ENCODE measurements around the gene ZNF140. TPM values are rescaled to one million over a fixed set of nuclear protein-coding genes. Genes with fewer than 3 reads are reported as not detected.

Gene ZNF140
- total RNA-seq, 4 donors from 2014 or later, result 20.7 to 38.1 (median 28.0) TPM

DNA sequence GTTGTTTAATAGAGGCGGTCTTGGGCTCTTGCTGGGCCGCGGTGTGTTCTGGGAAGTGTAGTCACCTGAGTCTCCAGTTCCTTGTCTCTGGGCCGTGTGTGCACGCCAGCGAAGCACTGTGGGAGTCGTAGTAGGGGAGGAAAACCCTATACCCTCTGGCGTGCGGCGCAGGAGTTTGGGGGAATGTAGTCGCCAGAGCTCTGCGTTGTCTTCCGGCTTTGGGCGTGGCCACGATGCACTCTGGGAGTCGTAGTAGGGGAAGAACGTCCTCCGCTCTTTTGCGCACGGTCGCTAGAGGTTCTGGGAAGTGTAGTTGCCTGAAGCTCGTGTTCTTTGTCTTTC, 726 bp upstream of the ZNF140 start:
- 1 to 2% methylated on average over 18 to 20 of the region's 22 CpGs for WGBS, 2 donors
- peak overlapping the region; percentile 67 to 91 (median 80) for H3K4me3 ChIP-seq (replicated peaks in 1 of 3)
- no peaks in the 10 kb centered on the region for H3K27me3 ChIP-seq
- peak; percentile 99 for DNase-seq
- H3K36me3 ChIP-seq, result peaks cover 18 to 23% of the 10 kb centered on the region in 2 donors
- H3K27ac ChIP-seq, result peak overlapping the region; percentile 92 to 98 (median 98)
- peak in 1 of 2 donors; percentile 25 for TF ChIP-seq POLR2A (IDR thresholded peaks at IDR 0.05)
- TF ChIP-seq, protein P1, sequence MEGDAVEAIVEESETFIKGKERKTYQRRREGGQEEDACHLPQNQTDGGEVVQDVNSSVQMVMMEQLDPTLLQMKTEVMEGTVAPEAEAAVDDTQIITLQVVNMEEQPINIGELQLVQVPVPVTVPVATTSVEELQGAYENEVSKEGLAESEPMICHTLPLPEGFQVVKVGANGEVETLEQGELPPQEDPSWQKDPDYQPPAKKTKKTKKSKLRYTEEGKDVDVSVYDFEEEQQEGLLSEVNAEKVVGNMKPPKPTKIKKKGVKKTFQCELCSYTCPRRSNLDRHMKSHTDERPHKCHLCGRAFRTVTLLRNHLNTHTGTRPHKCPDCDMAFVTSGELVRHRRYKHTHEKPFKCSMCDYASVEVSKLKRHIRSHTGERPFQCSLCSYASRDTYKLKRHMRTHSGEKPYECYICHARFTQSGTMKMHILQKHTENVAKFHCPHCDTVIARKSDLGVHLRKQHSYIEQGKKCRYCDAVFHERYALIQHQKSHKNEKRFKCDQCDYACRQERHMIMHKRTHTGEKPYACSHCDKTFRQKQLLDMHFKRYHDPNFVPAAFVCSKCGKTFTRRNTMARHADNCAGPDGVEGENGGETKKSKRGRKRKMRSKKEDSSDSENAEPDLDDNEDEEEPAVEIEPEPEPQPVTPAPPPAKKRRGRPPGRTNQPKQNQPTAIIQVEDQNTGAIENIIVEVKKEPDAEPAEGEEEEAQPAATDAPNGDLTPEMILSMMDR (IDR thresholded peaks at IDR 0.05), result no peak
- H3K9me3 ChIP-seq, result no peaks in the 10 kb centered on the region
- intact Hi-C loops (cut with DNase I), result no loop called here
- peaks cover 12 to 17% of the 10 kb centered on the region in 2 donors for H3K4me1 ChIP-seq

DNA sequence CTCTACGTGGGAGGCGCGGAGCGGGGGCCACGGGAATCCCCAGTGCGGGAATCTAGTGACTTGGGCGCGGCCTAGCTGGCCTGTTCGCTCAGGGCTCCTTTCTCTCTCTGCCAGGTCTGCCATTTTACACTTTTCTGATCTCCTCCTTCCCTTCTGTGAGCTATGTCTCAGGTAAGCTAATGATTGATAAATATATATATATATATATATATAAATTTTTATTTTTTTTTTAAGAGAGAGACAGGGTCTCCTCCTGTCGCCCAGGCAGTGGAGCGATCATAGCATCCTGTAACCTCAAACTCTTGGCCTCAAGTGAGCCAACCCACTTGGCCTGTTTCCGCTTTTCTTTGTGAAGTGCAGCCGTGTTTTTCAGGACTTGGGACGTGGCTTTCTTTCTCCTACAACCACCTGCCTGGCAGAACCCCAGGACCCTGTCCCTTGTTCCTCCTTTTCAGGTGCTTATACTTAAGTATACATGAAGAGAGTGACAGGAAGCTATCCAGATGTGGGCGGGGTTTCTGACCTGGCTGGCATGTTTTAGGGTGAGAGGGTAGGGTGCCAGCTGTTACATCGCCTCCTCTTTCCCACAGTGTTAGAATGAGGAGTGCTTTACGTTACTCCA, 547 bp downstream of the ZNF140 start:
- WGBS, 2 donors, result 23 to 30% methylated on average over 13 to 17 of the region's 17 CpGs
- Histone ChIP-seq H3K27me3 (no peaks in the 10 kb centered on the region), H3K4me3 (replicated peaks in 1 of 3) (peak overlapping the region; percentile 67 to 91 (median 80)), H3K27ac (peak overlapping the region; percentile 92 to 98 (median 98)), H3K36me3 (peaks cover 31 to 36% of the 10 kb centered on the region in 2 donors), H3K9me3 (no peaks in the 10 kb centered on the region), H3K4me1 (peaks cover 12 to 17% of the 10 kb centered on the region in 2 donors)
- peak; percentile 3 to 7 for DNase-seq
- intact Hi-C loops (cut with DNase I), result no loop called here
- TF ChIP-seq, protein P1 (IDR thresholded peaks at IDR 0.05), result no peak
- no peak for TF ChIP-seq POLR2A (IDR thresholded peaks at IDR 0.05)

DNA sequence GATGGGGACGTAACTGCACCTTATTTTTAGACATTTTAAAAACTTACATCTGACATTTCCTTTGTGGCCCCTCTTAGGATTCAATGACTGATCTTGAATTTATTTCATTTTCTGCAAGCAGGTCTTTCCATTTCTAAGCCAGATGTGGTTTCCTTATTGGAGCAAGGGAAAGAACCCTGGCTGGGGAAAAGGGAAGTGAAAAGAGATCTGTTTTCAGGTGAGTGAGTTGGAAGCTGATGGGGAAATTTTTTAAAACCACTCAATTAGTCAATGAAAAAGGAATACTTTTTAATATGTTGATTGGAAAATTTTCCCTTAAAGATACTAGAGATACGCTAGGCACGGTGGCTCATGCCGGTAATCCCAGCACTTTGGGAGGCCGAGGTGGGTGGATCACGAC, 2.6 kb downstream of the ZNF140 start:
- Histone ChIP-seq H3K36me3 (peaks cover 50 to 55% of the 10 kb centered on the region in 2 donors), H3K27ac (no peak overlapping the region), H3K4me1 (peaks cover 12 to 17% of the 10 kb centered on the region in 2 donors), H3K4me3 (replicated peaks in 1 of 3) (no peak overlapping the region), H3K9me3 (no peaks in the 10 kb centered on the region), H3K27me3 (no peaks in the 10 kb centered on the region)
- DNase-seq, result no peak
- TF ChIP-seq, protein P1 (IDR thresholded peaks at IDR 0.05), result no peak
- no peak for TF ChIP-seq POLR2A (IDR thresholded peaks at IDR 0.05)
- WGBS, 2 donors, result 98 to 99% methylated on average over 6 of the region's 6 CpGs
- intact Hi-C loops (cut with DNase I), result no loop called here

DNA sequence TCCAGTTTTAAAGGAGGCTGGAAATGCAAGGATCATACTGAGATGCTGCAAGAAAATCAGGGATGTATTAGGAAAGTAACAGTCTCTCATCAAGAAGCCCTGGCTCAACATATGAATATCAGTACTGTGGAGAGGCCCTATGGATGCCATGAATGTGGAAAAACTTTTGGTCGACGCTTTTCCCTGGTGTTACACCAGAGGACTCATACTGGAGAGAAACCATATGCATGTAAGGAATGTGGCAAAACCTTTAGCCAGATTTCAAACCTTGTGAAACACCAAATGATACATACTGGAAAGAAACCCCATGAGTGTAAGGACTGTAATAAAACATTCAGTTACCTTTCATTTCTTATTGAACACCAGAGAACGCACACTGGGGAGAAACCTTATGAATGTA, 24.9 kb downstream of the ZNF140 start:
- TF ChIP-seq, protein P1 (IDR thresholded peaks at IDR 0.05), result no peak
- TF ChIP-seq POLR2A (IDR thresholded peaks at IDR 0.05), result no peak
- WGBS, 2 donors, result 96 to 97% methylated on average over 3 of the region's 3 CpGs
- intact Hi-C loops (cut with DNase I), result no loop called here

DNA sequence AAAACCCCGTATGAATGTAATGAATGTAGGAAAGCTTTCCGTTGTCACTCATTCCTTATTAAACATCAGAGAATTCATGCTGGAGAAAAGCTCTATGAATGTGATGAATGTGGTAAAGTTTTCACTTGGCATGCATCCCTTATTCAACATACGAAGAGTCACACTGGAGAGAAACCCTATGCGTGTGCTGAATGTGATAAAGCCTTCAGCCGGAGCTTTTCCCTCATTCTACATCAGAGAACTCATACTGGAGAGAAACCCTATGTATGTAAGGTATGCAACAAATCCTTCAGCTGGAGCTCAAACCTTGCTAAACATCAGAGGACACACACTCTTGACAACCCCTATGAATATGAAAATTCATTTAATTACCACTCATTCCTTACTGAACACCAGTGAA, 25.5 kb downstream of the ZNF140 start:
- H3K27ac ChIP-seq, result no peak overlapping the region
- no peak for DNase-seq
- H3K36me3 ChIP-seq, result peaks cover 53 to 71% of the 10 kb centered on the region in 2 donors
- no peaks in the 10 kb centered on the region for H3K27me3 ChIP-seq
- H3K4me3 ChIP-seq (replicated peaks in 1 of 3), result no peak overlapping the region
- H3K9me3 ChIP-seq, result peaks cover 20% of the 10 kb centered on the region
- TF ChIP-seq POLR2A (IDR thresholded peaks at IDR 0.05), result no peak
- TF ChIP-seq, protein P1 (IDR thresholded peaks at IDR 0.05), result no peak
- WGBS, 2 donors, result 94 to 99% methylated on average over 5 of the region's 5 CpGs
- no peaks in the 10 kb centered on the region for H3K4me1 ChIP-seq
- intact Hi-C loops (cut with DNase I), result no loop called here

More for the DNA sequence above, 24.9 kb downstream of the ZNF140 start:
- H3K4me3 ChIP-seq (replicated peaks in 1 of 3), result no peak overlapping the region
- H3K27ac ChIP-seq, result no peak overlapping the region
- H3K27me3 ChIP-seq, result no peaks in the 10 kb centered on the region
- no peak for DNase-seq
- peaks cover 20% of the 10 kb centered on the region for H3K9me3 ChIP-seq
- H3K36me3 ChIP-seq, result peaks cover 60 to 77% of the 10 kb centered on the region in 2 donors
- no peaks in the 10 kb centered on the region for H3K4me1 ChIP-seq

Measured in thyroid gland (tissue), 4 donors.